ENCODE results near the gene REV1.

REV1 gene

GRCh38 chr2:99444222-99444621 lies 45.6 kb downstream of the REV1 start:
- DNase-seq = no peak

GRCh38 chr2:99442837-99443236 lies 47.0 kb downstream of the REV1 start:
- DNase-seq = no peak

- no peak for DNase-seq
Observed at GRCh38 chr2:99439971-99440505, 49.8 kb downstream of the REV1 start.

DNA sequence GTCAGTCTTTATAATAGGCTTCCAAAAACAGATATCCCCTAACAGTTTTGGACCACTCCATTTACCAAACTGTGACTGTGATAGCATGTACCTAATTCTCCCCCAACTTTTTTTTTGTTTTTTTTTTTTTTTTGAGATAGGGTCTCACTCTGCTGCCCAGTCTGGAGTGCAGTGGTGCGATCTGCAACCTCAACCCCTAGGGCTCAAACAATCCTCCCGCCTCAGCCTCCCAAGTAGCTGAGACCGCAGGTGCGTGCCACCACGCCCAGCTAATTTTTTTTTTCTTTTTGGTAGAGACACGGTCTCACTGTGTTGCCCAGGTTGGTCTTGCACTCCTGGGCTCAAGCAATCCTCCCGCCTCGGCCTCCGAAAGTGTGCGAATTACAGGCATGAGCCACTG lies 52.9 kb downstream of the REV1 start:
- no peak for DNase-seq

- DNase-seq = no peak
Observed at GRCh38 chr2:99433340-99433739, 56.5 kb downstream of the REV1 start.

DNA sequence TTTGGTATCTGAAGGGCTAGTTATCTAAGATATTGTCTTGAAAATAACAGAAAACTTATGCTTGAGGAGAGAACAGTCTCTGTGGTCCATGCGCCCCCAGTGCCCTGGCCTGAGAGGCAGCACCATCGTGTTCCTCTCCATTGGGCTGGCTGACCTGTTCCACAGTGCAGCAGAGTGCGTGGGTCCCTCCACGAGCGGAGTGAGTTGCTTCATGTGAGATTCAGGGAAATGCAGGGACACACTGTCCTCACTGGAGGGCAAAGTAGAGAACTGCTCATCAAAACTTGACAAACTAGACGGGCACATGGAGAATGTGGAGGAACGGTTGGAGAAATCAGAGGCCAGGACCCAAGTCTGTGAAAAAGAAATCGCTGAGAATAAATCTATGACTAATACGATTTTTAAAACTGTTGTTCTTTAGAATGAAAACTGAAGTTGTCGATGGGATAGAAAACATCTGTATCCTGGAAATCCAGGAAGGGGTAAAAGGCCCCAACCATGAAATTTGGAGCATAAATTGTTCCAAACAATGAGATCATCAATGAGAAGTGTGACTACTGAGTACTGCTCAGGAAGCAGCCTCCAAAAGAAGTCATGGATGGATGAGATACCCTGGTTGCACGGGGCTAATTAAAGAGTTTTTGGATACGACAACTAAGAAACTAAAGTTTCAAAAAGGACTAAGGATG lies 58.1 kb downstream of the REV1 start:
- DNase-seq = no peak

DNA sequence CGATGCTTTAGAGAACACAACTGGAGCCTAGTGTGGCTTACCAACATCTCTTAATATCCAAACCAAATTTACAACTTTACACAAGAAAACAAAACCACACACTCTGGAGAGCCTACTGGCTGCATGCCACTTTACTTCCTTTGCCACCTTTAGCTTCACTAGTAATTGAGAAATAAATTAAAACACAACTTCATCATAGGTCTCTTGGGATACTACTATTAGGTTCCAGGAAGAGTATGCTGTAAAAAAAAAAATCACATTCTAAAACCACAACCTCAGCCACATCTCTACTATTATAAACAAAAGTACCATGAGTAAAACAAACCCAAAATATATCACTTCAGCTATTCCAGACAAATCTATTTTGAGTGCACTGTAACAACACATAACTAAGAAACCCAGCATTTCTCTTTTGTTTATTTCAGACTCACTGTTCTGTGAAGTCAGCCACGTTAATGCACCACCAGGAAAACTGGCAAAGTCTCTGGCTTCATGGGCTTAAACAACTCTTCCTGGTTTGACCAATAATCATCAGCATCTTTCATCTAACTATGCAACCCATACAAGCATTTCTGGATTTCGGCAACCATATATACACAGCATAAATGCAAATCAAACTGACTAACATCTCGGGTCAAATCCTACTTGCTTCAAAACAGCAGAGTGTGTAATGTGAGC lies 59.1 kb downstream of the REV1 start:
- no peak for DNase-seq

- DNase-seq = no peak
Observed at GRCh38 chr2:99425022-99425421, 64.8 kb downstream of the REV1 start.

DNA sequence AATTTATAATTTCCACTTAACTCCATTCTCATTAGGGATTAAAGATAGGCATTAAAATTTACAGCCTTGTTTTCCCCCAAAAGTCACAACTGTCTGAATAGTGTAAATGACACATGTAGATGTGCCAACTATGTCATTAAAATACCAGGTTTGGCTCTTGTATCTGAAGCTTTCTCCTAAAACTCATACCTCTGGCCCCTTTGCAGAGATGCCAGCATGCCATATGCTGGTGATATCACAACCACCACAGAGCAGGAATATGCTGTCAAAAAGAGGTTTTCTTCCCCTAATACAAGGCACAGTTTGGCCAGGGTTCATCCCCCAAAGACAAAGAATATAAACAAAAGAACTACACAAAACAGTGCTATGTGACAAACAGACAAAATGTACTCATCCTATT lies 65.4 kb downstream of the REV1 start:
- DNase-seq = no peak

DNA sequence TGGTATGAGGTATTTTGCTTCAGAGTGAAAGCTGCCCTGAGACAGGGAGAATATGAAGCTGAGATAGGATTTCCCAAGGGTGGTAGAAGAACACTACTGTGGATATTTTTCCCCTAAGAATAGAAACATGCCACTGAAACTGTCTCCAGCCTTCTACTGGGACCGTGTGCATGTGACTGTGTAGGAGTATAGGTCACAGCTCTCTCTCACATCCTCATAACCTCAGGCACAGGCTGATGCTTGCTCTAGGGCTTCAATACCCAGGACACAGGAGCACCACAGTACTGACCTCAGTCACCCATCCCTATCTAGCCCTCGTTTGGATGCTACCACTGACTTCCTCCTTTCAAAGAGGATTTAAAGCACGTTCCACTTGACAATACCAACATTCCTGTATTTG lies 67.2 kb downstream of the REV1 start:
- no peak for DNase-seq

GRCh38 chr2:99421469-99421868 lies 68.3 kb downstream of the REV1 start:
- DNase-seq = no peak

GRCh38 chr2:99420751-99421299 lies 69.0 kb downstream of the REV1 start:
- no peak for DNase-seq

DNA sequence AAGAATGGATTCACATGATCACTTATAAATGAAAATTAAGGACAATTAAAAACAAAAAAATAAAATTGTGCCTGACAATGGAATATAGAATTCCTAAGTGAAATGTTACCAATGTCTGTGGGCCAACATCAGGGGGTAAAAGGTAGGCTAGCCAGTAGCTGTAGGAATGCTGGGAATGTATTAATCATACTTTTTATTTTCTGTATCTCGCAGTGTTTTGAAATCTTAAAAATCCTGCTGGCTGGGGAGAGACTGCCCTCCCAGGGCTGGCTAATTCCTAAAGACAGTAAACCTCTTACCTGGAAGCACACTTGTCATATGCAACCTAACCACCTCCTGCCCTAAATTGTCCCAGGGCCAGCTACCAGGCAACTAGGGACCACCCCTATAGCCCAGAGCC lies 69.8 kb downstream of the REV1 start:
- DNase-seq = no peak

DNA sequence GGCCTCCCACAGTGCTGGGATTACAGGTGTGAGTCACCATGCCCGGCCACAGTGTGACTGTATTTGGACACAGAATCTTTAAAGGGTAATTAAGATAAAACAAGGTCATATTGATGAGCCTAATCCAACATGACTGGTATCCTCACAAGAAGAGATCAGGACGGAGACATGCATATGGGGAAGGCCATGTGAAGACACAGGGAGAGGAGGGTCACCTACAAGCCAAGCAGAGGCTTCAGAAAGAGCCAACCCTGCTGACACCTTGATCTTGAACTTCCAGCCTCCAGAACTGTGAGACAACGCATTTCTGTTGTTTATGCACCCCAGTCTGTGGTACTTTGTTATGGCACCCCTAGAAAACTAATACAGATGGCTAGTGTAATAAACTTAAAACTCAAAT lies 72.4 kb downstream of the REV1 start:
- no peak for DNase-seq

GRCh38 chr2:99414566-99414965 lies 75.3 kb downstream of the REV1 start:
- no peak for DNase-seq

DNA sequence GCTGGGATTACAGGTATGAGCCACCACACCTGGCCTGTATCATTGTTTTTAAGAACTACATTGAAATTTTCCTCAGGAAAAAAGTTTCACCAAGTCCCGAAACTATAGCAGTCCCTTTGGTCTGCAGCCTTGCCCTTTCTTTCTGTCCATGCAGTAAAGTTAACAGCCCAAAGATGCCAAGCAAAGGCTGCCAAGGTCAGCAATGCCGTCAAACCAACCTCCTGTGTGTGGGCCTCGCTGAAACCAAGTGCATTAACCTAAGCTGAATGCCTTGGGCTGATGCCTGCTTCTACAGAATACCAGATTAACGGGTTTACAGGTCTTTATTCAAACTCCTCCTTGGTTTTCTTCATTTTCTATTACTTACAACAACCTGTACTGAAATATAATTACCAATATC lies 79.5 kb downstream of the REV1 start:
- no peak for DNase-seq

DNA sequence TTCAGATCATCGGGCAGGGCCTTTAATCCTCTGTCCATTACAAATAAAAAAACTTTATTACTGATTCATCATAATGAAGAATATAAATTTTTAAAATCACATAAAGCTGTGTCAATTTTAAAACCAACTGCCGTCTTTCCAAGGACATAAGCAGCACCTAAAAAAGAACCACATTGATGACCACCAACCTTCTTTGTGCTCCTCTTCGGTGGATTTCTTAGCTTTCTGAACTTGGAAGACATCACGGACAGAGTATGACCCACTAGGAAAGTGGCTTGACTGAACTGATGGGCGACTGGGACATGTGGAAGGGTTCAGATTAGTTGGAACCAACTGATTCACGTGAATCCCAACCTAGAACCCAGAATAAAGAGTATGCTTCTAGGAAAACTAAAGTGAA lies 83.7 kb downstream of the REV1 start:
- DNase-seq = no peak

DNA sequence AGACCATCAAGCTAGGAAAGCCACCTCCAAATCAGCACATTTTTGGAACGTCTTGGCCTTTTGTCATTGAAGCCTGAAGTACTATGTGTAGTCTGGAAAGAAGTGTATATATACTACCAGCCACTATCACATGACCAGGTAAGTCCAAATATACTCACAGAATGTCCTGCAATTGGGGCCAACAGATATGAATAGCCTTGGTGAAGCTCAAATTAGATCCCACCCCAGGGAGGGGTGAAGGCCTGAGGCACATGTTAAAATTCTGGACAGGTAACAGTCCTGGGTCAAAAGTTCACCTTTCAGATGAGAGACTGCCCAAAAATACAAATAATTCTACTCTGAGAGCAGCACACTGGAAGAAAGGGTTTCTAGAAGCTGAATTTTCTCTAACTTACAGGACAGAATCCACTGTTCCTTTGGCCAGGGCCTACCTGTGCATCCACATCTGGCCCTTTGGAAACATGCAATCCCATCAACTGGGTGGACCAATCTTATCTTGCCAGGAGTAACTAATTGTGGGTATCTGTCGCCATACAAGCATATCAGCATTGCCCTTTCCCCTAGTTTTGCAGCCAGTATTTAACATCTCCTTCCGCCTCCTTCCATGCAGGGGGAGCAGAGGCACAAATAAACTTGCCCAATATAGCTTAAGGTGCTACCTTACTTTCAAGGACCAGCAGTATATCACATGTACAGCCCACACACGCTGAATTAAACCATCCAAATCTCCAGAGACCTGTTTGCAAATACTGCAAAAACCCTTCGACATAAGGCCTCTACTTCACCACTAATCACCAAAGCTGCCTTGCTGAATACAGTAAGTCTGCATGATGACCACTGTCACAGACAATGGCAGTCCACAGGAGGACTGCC lies 84.8 kb downstream of the REV1 start:
- no peak for DNase-seq

DNA sequence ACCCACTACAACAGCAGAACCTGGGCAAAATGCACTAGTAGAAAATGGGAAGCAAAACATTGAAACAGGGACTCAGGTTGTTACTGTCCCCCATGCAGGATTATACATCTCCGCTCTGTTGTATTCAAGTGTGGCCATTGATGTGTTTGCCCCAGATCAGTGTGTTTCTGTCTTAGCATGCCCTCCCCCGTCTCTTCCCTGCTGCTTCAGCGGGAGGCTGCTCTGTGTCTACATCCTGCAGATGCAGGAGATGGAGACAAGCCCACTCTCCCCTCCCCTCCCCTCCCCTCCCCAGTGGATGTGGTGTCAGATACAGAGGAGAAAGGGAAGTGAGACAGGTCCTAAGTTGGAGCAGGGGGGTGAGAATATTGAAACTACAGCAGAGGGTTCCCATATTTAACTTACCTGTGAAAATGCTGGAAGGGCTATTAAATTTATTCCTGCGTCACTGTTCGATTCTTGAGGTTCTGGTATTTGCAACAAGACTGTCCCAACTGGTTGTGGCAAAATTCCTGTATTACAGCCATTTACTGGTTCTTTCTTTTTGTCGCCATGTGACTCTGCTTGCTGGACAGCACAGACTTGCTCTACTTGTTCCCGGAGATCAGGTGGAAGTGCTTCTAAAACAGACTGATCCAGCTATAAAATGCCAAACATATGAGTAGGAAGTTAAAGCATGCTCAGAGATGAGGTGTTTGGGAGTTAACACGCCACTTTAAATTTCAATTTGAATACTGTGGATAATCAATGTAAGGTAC lies 85.6 kb downstream of the REV1 start:
- DNase-seq = no peak

DNA sequence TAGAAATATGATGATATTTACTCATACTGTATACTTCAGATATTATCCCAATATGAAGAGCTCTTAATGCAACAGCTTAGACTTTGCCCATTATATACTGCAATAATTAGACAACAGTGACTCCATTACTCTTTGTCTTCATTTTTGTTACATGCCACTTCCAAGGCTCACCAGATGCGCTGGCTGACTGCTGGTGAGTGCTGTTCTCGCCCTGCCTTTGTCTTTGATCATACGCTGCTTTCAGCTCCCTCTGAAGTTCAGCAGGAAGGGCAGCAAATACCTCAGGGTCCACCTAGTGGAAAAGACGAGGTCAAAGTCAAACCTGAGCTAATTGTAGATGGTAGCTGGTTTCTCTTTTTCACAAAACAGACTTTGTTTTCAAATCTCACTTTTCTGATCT lies 86.3 kb downstream of the REV1 start:
- no peak for DNase-seq

DNA sequence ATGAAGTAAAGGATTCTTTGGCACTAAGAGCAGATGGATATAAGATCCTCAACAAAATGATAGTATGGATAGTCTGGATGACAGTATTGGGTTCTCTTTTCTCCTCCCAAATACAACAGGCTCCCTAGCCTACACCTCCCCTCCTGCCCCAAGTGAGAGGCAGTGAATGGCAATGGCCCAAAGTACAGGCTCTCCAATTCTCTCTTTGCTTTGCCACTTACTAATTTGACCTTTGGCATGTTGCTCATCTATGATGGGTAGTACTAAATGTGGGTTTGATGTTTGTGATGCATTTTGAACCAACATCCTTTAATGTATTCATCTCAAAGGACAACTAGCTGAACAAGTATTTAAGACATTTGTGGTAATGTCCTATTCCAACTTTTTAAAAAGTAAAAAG lies 86.7 kb downstream of the REV1 start:
- DNase-seq = no peak

- DNase-seq = no peak
Observed at GRCh38 chr2:99401841-99402240, 88.0 kb downstream of the REV1 start.

DNA sequence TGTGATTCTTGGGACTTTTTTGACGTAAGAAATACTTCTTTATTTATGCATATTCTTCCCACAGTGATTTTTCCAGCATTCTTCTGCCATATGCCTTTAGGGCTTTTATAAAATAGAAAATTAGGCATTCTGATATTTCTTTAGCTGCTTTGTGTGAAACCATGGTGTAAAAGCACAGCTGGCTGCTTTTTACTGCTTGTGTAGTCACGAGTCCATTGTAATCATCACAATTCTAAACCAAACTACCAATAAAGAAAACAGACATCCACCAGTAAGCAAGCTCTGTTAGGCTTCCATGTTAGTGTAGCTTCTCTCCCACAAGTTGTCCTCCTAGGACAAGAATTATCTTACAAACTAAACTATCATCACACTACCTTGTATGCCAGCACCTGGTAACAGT lies 90.0 kb downstream of the REV1 start:
- DNase-seq = no peak
